HepG2 (cell line): Measurements from ENCODE around the gene RTRAF.

Experiments used
- CREM ChIP-seq, 2 experiments: sonication (generic) in 1 of 2; formaldehyde crosslinking in 1 of 2; IDR thresholded peaks; 2 replicates each; pipeline versions ENCODE4 v1.4.0 to v1.6.1; 2016 to 2020; ENCODE audit warnings: antibody characterized with exemption in 1 of 2, mild to moderate bottlenecking in 1 of 2, missing genetic modification reagents in 1 of 2
- EP300 ChIP-seq, 3 experiments: sonication (generic) in 1 of 3; formaldehyde crosslinking in 1 of 3; IDR thresholded peaks; 2 replicates each; pipeline versions ENCODE4 v1.5.1 to v1.6.1; 2011 to 2020; ENCODE audit warnings: low read depth in 2 of 3, low read length in 2 of 3, borderline replicate concordance in 1 of 3, improper control_type of control experiment in 1 of 3, mild to moderate bottlenecking in 1 of 3, missing genetic modification reagents in 1 of 3, moderate library complexity in 1 of 3
- JUN ChIP-seq: sonication (generic); formaldehyde crosslinking; IDR thresholded peaks from 2 replicates; pipeline ENCODE4 v1.4.0; 2020; ENCODE audit warnings: mild to moderate bottlenecking, missing genetic modification reagents
- JUNB ChIP-seq: sonication (generic); formaldehyde crosslinking; IDR thresholded peaks from 2 replicates; pipeline ENCODE4 v1.8.0; 2022; ENCODE audit warnings: missing genetic modification reagents, mild to moderate bottlenecking, borderline replicate concordance
- MYNN ChIP-seq: sonication (generic); formaldehyde crosslinking; IDR thresholded peaks from 2 replicates; pipeline ENCODE4 v1.4.0; 2020; ENCODE audit warnings: mild to moderate bottlenecking, low read depth, missing genetic modification reagents
- SAFB2 ChIP-seq: sonication (generic); formaldehyde crosslinking; IDR thresholded peaks from 2 replicates; pipeline ENCODE4 v1.5.1; 2020; ENCODE audit warnings: missing genetic modification reagents, low read depth, mild to moderate bottlenecking, borderline replicate concordance
- ZBTB49 ChIP-seq: sonication (generic); formaldehyde crosslinking; IDR thresholded peaks from 2 replicates; pipeline ENCODE4 v1.4.0; 2020; ENCODE audit warnings: missing genetic modification reagents, borderline replicate concordance
- ZNF274 ChIP-seq: sonication (generic); formaldehyde crosslinking; IDR thresholded peaks from 2 replicates; pipeline ENCODE4 v1.5.1; 2020; ENCODE audit warnings: mild to moderate bottlenecking, missing genetic modification reagents
- ZNF775 ChIP-seq: sonication (generic); formaldehyde crosslinking; IDR thresholded peaks from 2 replicates; pipeline ENCODE4 v1.4.0; 2020; ENCODE audit warnings: missing genetic modification reagents, mild to moderate bottlenecking, moderate library complexity, borderline replicate concordance
- ZNF781 ChIP-seq: sonication (generic); formaldehyde crosslinking; IDR thresholded peaks from 2 replicates; pipeline ENCODE4 v1.5.1; 2020; ENCODE audit warnings: borderline replicate concordance, mild to moderate bottlenecking, missing genetic modification reagents; ENCODE audit errors: not compliant biosample characterization
- TF ChIP-seq, protein P1 (sequence below): sonication (generic); formaldehyde crosslinking; IDR thresholded peaks from 2 replicates; pipeline ENCODE4; 2020; ENCODE audit warnings: missing genetic modification reagents, mild to moderate bottlenecking, borderline replicate concordance
- TF ChIP-seq, protein P2 (sequence below): fragments of 450-650 bp; IDR thresholded peaks from 2 replicates; pipeline ENCODE4 v1.6.1; 2017; ENCODE audit warnings: mild to moderate bottlenecking

DNA sequence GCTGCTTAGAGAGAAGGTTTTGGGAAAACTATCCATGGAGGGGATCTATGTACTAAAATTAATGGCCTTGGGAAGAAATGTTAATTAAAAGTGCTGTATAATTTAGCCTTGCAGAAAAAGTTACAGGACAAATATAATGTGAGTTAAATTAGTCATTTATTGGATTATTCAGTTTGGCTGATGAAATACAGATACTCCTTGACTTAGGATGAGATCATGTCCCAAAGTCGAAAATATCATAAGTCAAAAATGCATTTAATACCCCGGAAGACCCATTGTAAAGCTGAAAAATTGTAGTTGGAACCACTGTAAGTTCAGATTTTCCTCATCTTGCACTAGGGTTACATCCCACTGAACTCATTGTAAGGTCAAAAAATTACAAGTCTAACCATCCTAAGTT, 9.7 kb downstream of the RTRAF start:
- TF ChIP-seq ZNF781 (CRISPR knock-in tag) (no peak), CREM (IDR thresholded peaks at IDR 0.05) (no peak), CREM (CRISPR knock-in tag; IDR thresholded peaks at IDR 0.05) (no peak), ZNF274 (CRISPR knock-in tag) (no peak), ZNF775 (CRISPR knock-in tag) (no peak), ZBTB49 (no peak), MYNN (CRISPR knock-in tag) (no peak), JUNB (CRISPR knock-in tag) (no peak), EP300 (IDR thresholded peaks at IDR 0.05; ENCODE audit: low read depth in 2 of 2, low read length in 2 of 2) (no peak), EP300 (CRISPR knock-in tag; IDR thresholded peaks at IDR 0.05; ENCODE audit: borderline replicate concordance) (no peak), JUN (CRISPR knock-in tag) (no peak), SAFB2 (CRISPR knock-in tag) (no peak)
- TF ChIP-seq, protein P1, sequence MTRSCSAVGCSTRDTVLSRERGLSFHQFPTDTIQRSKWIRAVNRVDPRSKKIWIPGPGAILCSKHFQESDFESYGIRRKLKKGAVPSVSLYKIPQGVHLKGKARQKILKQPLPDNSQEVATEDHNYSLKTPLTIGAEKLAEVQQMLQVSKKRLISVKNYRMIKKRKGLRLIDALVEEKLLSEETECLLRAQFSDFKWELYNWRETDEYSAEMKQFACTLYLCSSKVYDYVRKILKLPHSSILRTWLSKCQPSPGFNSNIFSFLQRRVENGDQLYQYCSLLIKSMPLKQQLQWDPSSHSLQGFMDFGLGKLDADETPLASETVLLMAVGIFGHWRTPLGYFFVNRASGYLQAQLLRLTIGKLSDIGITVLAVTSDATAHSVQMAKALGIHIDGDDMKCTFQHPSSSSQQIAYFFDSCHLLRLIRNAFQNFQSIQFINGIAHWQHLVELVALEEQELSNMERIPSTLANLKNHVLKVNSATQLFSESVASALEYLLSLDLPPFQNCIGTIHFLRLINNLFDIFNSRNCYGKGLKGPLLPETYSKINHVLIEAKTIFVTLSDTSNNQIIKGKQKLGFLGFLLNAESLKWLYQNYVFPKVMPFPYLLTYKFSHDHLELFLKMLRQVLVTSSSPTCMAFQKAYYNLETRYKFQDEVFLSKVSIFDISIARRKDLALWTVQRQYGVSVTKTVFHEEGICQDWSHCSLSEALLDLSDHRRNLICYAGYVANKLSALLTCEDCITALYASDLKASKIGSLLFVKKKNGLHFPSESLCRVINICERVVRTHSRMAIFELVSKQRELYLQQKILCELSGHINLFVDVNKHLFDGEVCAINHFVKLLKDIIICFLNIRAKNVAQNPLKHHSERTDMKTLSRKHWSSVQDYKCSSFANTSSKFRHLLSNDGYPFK (CRISPR knock-in tag) = no peak
- TF ChIP-seq, protein P2, sequence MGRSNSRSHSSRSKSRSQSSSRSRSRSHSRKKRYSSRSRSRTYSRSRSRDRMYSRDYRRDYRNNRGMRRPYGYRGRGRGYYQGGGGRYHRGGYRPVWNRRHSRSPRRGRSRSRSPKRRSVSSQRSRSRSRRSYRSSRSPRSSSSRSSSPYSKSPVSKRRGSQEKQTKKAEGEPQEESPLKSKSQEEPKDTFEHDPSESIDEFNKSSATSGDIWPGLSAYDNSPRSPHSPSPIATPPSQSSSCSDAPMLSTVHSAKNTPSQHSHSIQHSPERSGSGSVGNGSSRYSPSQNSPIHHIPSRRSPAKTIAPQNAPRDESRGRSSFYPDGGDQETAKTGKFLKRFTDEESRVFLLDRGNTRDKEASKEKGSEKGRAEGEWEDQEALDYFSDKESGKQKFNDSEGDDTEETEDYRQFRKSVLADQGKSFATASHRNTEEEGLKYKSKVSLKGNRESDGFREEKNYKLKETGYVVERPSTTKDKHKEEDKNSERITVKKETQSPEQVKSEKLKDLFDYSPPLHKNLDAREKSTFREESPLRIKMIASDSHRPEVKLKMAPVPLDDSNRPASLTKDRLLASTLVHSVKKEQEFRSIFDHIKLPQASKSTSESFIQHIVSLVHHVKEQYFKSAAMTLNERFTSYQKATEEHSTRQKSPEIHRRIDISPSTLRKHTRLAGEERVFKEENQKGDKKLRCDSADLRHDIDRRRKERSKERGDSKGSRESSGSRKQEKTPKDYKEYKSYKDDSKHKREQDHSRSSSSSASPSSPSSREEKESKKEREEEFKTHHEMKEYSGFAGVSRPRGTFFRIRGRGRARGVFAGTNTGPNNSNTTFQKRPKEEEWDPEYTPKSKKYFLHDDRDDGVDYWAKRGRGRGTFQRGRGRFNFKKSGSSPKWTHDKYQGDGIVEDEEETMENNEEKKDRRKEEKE = no peak
